GM23338 (cell line): Measurements from ENCODE around the gene LIMS3. TPM values are rescaled to one million over a fixed set of nuclear protein-coding genes. Genes with fewer than 3 reads are reported as not detected.
"Not testable (repeated sequence)": the region's sequence is repeated elsewhere in the genome, so short reads cannot be mapped to it uniquely, and the experiment has no call there.

Experiments used
- ATAC-seq: fragments of 200-7000 bp; cut with Tn5 transposase; 3 replicates; pipeline ENCODE4 v1.9.1; 2020
- DNase-seq: peaks from one replicate; pipeline ENCODE4 v3.0.0-alpha.2; 2015; ENCODE audit warnings: low spot score
- H2AFZ ChIP-seq: fragments of 200-600 bp; sonication (generic); 2 replicates; pipeline ENCODE4 v1.8.0; 2016; ENCODE audit warnings: antibody characterized with exemption, mild to moderate bottlenecking, moderate library complexity
- H3F3A ChIP-seq: fragments of 200-600 bp; sonication (generic); replicated peaks from 2 replicates; pipeline ENCODE4 v1.8.0; 2017; ENCODE audit warnings: antibody characterized with exemption, mixed run types, low read depth
- H3K27ac ChIP-seq: fragments of 200-600 bp; sonication (generic); 2 replicates; pipeline ENCODE4 v1.6.1; 2016; ENCODE audit warnings: low read depth
- H3K27me3 ChIP-seq: fragments of 200-600 bp; sonication (generic); 2 replicates; pipeline ENCODE4 v1.8.0; 2016; ENCODE audit warnings: mild to moderate bottlenecking, mixed run types, moderate library complexity; ENCODE audit not compliant: insufficient read depth
- H3K36me3 ChIP-seq: fragments of 200-600 bp; sonication (generic); 2 replicates; pipeline ENCODE4 v1.8.0; 2016; ENCODE audit warnings: mild to moderate bottlenecking; ENCODE audit not compliant: insufficient read depth
- H3K4me1 ChIP-seq: fragments of 200-600 bp; sonication (generic); 2 replicates; pipeline ENCODE4 v1.8.0; 2016; ENCODE audit warnings: mild to moderate bottlenecking, moderate library complexity; ENCODE audit not compliant: insufficient read depth
- H3K4me2 ChIP-seq: fragments of 200-600 bp; sonication (generic); 2 replicates; pipeline ENCODE4 v1.7.1; 2017; ENCODE audit warnings: mixed run types
- H3K4me3 ChIP-seq: fragments of 200-600 bp; sonication (generic); 2 replicates; pipeline ENCODE4 v1.6.1; 2016; ENCODE audit warnings: mixed run types
- H3K79me2 ChIP-seq: fragments of 200-600 bp; sonication (generic); replicated peaks from 2 replicates; pipeline ENCODE4 v1.8.0; 2017; ENCODE audit warnings: mild to moderate bottlenecking; ENCODE audit not compliant: insufficient read depth
- H3K9me2 ChIP-seq: fragments of 200-600 bp; sonication (generic); 2 replicates; pipeline ENCODE4 v1.8.0; 2017; ENCODE audit not compliant: insufficient read depth
- H4K20me1 ChIP-seq: fragments of 200-600 bp; sonication (generic); replicated peaks from 2 replicates; pipeline ENCODE4 v1.8.0; 2017; ENCODE audit warnings: mild to moderate bottlenecking; ENCODE audit not compliant: insufficient read depth
- H3K27ac Mint-ChIP-seq: 2 replicates; pipeline ENCODE4 v1.8.0; 2020; ENCODE audit warnings: inconsistent platforms, mild to moderate bottlenecking, moderate library complexity, mixed read lengths
- H3K27me3 Mint-ChIP-seq: 3 replicates; pipeline ENCODE4 v1.8.0; 2022; ENCODE audit warnings: low read depth, mild to moderate bottlenecking, moderate library complexity, mixed read lengths, inconsistent platforms; ENCODE audit not compliant: insufficient read depth, poor library complexity
- H3K36me3 Mint-ChIP-seq: 3 replicates; pipeline ENCODE4 v1.8.0; 2021; ENCODE audit warnings: low read depth, mild to moderate bottlenecking, inconsistent platforms, moderate library complexity, mixed read lengths
- H3K4me1 Mint-ChIP-seq: 3 replicates; pipeline ENCODE4 v1.8.0; 2020; ENCODE audit warnings: mild to moderate bottlenecking, inconsistent platforms, mixed read lengths
- H3K4me3 Mint-ChIP-seq: 3 replicates; pipeline ENCODE4 v1.8.0; 2021; ENCODE audit warnings: moderate library complexity, mild to moderate bottlenecking, inconsistent platforms, mixed read lengths
- H3K9me3 Mint-ChIP-seq: 3 replicates; pipeline ENCODE4 v1.8.0; 2020; ENCODE audit warnings: moderate library complexity, mild to moderate bottlenecking, inconsistent platforms, mixed read lengths
- polyA plus RNA-seq: library from polyadenylated mRNA; unstranded; fragments of >200 nt; fragmentation: Nextera tagmentation; extraction: Ambion mirVana; gene quantifications from 2 replicates; pipeline ENCODE4 v1.2.1, GENCODE V29; 2016
- total RNA-seq: library from RNA; depleted of rRNA; stranded (reverse); fragments of >200 nt; shearing (Covaris generic); gene quantifications from 2 replicates; pipeline ENCODE4 v1.2.3, GENCODE V29; 2014

The LIMS3 gene
- total and polyA plus RNA-seq, 2 experiments from 2014 or later: 1.0 to 1.8 TPM

DNA sequence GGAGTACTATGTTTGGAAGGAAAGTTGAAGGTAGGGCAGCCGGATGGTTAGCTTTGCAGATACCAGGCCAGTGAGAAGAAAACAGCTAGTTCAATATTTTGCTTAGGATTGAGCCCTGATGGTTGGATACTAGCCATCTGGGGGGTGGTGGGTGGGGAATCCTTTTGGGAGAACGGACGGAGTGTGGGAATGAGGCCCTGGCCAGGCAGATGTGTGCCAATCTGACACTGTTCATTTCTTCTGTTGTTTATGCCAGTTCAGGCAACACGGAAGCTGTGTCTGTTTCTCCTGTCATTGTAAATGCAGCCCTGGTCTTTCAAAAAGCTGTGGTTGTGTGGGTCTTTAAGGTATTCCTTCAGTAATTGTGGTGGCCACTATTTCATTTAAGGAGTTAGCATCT lies 7.5 kb upstream of the LIMS3 start:
- H3K36me3 ChIP-seq, H3K4me3 Mint-ChIP-seq, H3K4me1 Mint-ChIP-seq, H3K27me3 Mint-ChIP-seq, ATAC-seq, H3K4me1 ChIP-seq, H3K9me2 ChIP-seq, H3K36me3 Mint-ChIP-seq, H3K27ac ChIP-seq, H3K79me2 ChIP-seq, H4K20me1 ChIP-seq, H2AFZ ChIP-seq, H3K4me3 ChIP-seq, H3K27ac Mint-ChIP-seq, H3F3A ChIP-seq, DNase-seq, H3K4me2 ChIP-seq, H3K27me3 ChIP-seq, H3K9me3 Mint-ChIP-seq: not testable (repeated sequence)

DNA sequence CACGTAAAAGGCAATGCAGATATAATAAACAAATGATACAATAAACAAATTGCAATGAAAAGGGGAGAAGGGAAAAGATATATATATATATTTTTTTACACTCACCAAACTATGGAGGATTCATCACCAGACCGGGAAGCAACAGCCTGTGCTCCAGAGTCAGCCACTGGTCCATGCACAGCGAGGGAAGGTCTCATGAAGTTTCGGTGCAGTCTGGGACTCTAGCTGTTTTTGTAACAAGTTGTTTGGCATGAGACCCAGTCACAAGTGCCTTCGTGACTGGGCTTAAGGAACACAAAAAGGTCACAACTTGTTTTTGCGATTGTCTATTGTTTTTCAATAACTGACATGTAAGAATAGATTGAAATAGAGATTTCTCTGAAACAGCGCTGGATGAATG lies 4.8 kb upstream of the LIMS3 start:
- not testable (repeated sequence) for H3K27ac Mint-ChIP-seq, H3K9me2 ChIP-seq, H3K27me3 Mint-ChIP-seq, H2AFZ ChIP-seq, ATAC-seq, H3K27ac ChIP-seq, DNase-seq, H3K36me3 Mint-ChIP-seq, H3F3A ChIP-seq, H3K36me3 ChIP-seq, H4K20me1 ChIP-seq, H3K4me3 Mint-ChIP-seq, H3K79me2 ChIP-seq, H3K4me3 ChIP-seq, H3K9me3 Mint-ChIP-seq, H3K4me1 ChIP-seq, H3K27me3 ChIP-seq, H3K4me2 ChIP-seq, H3K4me1 Mint-ChIP-seq

DNA sequence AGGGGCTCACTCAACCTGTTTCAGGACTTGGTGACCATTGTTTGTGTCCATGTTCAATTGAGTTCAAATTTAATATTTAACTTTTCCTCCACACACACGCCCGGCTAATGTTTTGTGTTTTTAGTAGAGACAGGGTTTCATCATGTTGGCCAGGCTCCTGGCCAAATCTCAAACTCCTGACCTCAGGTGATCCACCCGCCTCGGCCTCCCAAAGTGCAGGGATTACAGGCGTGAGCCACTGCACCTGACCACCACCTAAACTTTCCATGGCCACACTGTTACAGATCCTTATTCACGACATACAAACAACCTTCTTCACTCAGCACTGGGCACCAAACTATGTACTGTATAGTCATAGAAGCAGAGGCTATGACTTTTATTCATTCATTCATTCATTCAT lies 4.3 kb upstream of the LIMS3 start:
- not testable (repeated sequence) for H3K27me3 ChIP-seq, H3K4me3 ChIP-seq, ATAC-seq, H3K27me3 Mint-ChIP-seq, H3K9me2 ChIP-seq, H3F3A ChIP-seq, H3K36me3 Mint-ChIP-seq, DNase-seq, H3K36me3 ChIP-seq, H3K4me2 ChIP-seq, H3K27ac ChIP-seq, H3K4me3 Mint-ChIP-seq, H4K20me1 ChIP-seq, H2AFZ ChIP-seq, H3K27ac Mint-ChIP-seq, H3K4me1 Mint-ChIP-seq, H3K4me1 ChIP-seq, H3K9me3 Mint-ChIP-seq, H3K79me2 ChIP-seq

DNA sequence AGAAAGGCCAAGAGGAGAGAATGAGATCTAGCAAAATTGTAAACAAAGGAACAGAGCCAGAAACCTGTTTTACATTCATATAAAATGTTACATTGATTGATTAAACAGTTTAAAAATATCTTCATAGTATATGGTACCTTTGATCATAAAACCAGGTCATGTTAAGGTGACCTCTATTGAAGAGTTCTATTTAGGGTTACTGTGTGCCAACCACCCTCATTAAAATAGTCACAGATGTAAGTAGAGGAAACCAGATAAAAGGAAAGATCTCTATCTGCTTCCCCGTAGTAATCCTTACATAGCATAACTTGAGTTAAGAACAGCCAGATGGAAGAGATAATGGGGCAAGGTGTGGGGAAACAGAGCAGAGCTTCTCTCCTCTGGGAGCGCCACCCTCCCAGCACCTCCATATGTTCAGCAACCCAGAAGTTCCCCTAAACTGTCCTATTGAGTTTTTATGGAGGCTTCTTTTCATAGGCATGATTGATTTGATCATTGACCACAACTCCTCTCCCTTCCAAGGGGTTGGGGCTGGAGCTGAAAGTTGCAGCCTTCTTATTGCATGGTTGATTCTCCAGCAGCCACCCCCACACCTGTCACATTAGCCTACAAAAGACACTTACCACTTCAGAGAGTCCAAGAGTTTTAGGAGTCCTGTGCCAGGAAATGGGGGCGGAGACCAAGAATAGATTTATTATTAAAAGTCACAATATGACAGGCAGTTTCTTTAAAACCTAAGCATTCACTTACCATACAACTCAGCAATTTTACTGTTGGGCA lies 3.2 kb upstream of the LIMS3 start:
- not testable (repeated sequence) for H3K79me2 ChIP-seq, H3K27me3 Mint-ChIP-seq, H3K27ac ChIP-seq, H3K27me3 ChIP-seq, H3K36me3 Mint-ChIP-seq, H2AFZ ChIP-seq, H3K4me3 ChIP-seq, ATAC-seq, H3K4me2 ChIP-seq, H3K9me3 Mint-ChIP-seq, H3K4me1 Mint-ChIP-seq, H4K20me1 ChIP-seq, H3K36me3 ChIP-seq, H3F3A ChIP-seq, DNase-seq, H3K9me2 ChIP-seq, H3K4me1 ChIP-seq, H3K4me3 Mint-ChIP-seq, H3K27ac Mint-ChIP-seq

DNA sequence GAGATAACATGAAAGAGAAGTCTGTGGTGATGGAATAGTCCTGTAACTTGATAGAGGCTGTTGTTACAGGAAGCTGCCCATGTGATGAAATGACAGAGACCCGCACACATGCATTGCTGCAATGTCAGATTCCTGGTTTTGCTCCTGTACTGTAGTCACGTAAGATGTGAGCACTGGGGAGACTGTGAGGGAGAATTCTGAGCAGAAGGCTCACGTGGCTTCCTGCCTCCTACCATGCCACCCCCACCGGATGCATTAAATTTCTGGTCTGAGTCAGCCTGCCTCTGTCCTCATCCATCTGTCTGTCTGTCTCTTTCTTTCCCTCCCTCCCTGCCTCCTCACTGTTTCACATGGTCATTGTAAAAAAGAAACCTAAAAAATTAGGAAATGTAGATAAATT lies 2.3 kb upstream of the LIMS3 start:
- not testable (repeated sequence) for H3K36me3 Mint-ChIP-seq, H3K27me3 ChIP-seq, H3K4me3 Mint-ChIP-seq, H3K4me1 ChIP-seq, H3K4me2 ChIP-seq, H4K20me1 ChIP-seq, H3K9me2 ChIP-seq, H3K27me3 Mint-ChIP-seq, H3K4me1 Mint-ChIP-seq, H3K79me2 ChIP-seq, H2AFZ ChIP-seq, H3K27ac ChIP-seq, H3K36me3 ChIP-seq, DNase-seq, H3K9me3 Mint-ChIP-seq, H3K27ac Mint-ChIP-seq, H3K4me3 ChIP-seq, H3F3A ChIP-seq, ATAC-seq

DNA sequence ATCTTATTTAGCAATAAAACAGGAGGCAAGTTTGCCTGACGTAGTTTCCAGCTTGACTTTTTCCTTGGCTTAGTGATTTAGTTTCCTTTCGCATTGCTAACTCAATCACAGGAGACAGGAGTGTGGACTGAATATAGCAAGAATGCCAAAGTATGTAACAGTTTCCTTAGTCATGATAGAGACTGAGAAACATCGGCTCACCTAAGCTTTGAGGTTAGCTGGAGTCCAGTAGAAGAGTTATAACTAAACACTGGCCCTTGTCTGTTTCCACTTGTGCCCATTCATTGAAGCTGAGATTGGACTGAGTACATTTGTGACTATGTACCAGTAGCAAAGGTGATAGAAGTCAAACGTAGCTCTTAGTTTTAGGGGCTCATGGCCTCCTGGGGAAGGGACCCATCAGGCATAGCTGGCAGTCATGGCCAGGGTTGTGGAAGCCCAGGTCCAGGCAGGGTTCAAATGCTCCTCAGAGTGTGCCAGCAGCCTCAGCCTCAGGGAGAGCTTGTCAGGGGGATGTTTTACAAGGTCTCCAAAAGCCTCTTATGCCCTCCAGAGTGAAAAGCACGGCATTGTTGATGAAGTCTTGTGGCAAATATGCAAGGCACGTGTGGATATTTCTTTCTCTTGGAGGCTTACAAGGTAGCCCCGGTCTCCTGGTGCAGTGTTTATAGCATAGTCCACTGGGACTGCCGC lies 573 bp upstream of the LIMS3 start:
- H3K4me1 ChIP-seq, H3K9me3 Mint-ChIP-seq, H3F3A ChIP-seq, H4K20me1 ChIP-seq, H2AFZ ChIP-seq, H3K27ac Mint-ChIP-seq, H3K36me3 Mint-ChIP-seq, H3K4me1 Mint-ChIP-seq, H3K79me2 ChIP-seq, H3K4me3 ChIP-seq, H3K36me3 ChIP-seq, H3K27me3 ChIP-seq, H3K4me2 ChIP-seq, DNase-seq, H3K4me3 Mint-ChIP-seq, H3K27ac ChIP-seq, H3K27me3 Mint-ChIP-seq, H3K9me2 ChIP-seq: not testable (repeated sequence)
- ATAC-seq: peak; percentile 25; the same call in 2 of the 3 replicates
